Stimulated activated CD4-positive, alpha-beta T cell treated with anti-CD3 and anti-CD28 coated beads, Interleukin-15, amount 100 ng/mL, for 24 hours (primary cell): ENCODE results near the gene MBTPS2.
"Not testable (repeated sequence)": the region's sequence is repeated elsewhere in the genome, so short reads cannot be mapped to it uniquely, and the experiment has no call there.

Experiments used
- DNase-seq: peaks from one replicate; pipeline ENCODE4 v3.0.0-alpha.2; 2020

MBTPS2 gene

GRCh38 chrX:21863241-21863640, 23.8 kb downstream of the MBTPS2 start:
- no peak for DNase-seq

DNA sequence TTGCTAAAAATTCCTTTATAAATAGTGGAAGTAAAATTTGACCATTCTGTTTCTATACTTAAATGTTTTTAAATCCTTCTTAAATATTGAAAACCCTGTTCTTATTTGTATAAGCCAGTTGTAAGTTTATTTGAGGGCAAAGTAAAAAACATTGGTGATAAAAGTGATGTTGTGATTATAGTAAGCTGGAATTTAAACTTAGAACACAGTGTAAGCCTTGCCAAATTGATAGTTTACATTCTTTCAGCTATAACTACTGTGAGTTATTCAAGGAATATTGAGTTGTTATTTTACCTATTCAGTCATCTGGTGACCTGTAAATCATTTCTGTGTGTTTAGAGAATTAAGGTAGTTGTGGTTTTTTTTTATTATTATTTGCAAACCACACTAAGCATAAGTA, 26.0 kb downstream of the MBTPS2 start:
- no peak for DNase-seq

DNA sequence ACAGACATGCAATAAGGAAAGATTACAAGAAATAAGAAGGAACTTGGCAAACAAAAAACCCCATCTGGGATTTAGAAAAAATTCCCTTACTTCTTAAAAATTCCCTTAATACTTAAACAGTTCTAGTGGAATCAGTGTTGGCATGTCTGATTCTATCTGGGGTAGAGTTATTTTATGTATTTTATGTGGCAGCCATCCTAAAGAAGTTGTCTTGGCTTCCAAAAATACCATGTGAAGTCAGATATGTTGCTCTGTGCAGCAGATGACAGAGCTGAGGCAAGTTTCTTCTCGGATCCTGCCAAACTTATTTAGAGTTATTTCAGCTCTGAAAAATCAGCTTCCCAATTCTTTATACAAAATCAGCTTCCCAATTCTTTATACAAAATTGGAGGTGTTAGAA, 31.1 kb downstream of the MBTPS2 start:
- no peak for DNase-seq

DNA sequence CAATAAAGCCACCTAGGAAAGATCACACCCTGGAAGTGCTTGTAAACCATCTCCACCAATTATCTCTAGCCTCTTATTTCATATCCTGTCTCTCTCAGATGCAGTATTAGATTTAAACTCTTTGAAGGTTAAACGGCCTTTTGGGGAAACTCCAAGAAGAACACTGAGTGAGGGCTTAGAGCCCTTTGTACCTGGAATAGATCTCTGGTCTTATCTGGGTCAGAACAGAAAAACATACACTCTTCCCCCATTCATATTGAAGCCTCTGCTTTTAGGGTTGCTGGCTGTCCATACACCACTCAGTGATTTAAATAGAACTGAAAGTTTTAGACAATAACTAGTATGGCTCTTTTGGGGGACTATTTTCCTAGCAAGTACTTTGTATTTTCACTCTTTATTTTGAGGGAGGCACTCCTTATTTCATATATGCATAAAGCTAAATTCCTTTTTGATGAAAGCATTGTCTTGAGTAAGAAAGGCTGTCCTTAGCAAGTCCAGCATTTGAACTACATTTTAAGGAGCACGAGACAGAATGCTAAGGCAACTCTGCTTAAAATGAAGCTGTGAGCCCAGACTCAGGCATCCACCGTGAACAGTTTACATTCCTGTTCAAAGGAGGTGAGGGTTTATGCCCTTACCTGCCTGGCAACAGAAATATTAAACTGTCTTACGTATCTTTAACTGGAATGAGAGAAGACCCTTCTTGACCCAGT, 33.8 kb downstream of the MBTPS2 start:
- DNase-seq: no peak

DNA sequence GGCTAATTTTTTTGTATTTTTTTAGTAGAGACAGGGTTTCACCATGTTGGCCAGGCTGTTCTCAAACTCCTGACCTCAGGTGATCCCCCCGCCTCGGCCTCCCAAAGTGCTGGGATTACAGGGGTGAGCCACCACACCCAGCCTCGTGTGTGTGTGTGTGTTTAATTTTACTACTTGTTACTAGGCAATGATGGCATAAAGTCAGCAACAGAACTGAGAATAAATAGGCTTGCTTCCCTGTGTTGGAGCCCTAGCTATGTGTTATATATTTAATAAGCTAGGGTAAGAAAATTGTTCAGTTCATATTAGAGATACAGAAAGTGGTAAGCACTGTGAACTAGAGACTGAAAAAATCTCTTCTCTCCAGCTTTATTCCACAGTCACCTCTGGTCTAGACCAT, 34.8 kb downstream of the MBTPS2 start:
- not testable (repeated sequence) for DNase-seq

- no peak for DNase-seq
These were observed 35.6 kb downstream of the MBTPS2 start for GRCh38 chrX:21875013-21875412.

GRCh38 chrX:21881881-21882574, 42.6 kb downstream of the MBTPS2 start:
- no peak for DNase-seq

DNA sequence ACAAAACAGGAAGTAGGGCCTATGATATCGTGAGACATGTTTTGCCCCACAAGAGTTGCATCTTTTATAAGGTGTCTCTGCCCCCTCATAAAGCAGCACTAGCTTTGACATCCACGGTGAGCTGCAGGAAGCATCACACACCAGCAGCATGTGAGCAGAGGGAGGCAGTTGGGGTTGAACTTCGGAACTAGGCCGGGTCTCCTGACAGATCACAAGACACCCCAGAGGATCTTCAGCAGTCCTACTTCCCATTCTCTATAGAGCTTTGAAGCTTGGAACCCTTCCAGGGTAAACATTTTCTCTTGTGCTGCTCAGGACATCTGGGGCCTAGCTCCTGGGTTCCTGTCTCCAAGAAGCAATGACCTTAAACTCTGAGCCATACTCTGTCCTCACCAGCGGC, 43.8 kb downstream of the MBTPS2 start:
- DNase-seq: no peak

GRCh38 chrX:21885568-21885967, 46.2 kb downstream of the MBTPS2 start:
- no peak for DNase-seq

DNA sequence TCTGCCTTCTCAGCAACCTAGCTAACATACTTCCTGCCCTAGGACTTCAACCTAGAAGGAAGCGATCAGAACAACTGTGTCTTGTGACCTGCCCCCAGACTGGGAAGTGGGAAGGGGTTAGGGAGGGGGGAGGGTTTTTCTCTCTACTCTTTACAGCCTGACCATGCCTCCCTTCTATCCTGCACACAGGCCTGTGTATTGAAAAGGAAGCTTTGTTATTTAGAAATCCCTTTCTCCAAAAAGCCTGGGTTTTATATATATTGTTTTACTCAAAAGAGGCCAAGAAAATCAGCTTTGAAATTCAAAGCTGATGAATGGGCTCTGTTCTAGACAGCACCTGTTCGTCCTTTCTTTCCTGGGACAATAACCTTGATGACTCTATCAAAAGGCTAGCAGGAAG, 65.9 kb downstream of the MBTPS2 start:
- no peak for DNase-seq

DNA sequence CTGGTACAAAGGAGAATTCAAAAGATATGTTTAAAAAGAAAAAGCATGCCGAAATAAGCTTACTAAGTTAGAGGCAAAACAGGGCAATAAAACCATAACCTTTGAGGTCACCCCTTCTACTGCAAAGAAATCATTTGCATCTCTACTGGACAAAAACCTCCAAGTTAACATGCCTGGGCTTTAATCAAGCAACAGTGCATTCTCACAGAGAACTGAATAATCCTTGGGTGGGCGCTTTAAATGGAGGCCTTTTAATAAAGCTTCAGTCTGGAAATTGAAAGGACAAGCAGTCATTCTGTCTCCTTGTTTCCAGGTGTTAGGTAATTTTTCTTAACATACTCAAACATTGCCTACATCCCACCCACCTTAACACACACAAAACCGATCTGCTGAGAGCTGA, 66.5 kb downstream of the MBTPS2 start:
- no peak for DNase-seq

DNA sequence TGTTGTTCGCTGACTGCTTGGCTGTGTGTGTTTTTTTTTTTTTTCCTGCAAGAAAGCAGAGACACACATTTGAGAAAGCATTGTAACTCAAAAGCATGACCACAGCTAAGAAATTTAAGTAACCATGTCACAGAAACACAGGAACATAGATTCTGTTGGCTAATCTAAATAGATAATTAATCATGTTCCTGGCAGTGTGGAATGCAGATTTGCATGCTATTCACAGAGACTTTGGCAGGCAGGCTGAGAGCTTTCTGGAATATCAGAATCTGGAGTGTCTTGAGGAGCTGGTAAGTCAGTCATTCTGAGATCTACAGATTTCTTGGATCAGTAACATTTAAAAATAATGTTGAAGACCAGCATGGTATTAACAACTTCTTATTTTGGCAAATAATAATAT, 67.8 kb downstream of the MBTPS2 start:
- DNase-seq: no peak

- DNase-seq: no peak
These were observed 72.1 kb downstream of the MBTPS2 start for GRCh38 chrX:21911481-21911880.

DNA sequence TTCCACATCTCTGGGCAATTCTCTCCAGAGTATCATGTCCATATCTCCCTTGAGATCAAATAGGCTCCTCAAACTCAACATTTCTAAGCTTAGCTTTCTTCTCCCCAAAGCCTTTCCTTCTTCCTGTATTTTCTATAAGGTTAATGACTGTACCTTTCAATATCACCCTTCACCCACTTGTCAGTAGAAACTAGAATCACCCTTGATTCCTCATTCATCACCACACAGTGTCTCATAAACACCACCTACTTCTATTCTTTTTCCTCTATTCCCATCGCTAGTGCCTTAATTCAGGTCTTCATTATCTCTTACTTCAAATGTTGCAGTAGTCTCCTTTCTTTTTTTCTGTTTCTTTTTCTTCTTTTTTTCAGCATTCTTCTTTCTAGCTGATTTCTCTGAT, 72.8 kb downstream of the MBTPS2 start:
- no peak for DNase-seq

- no peak for DNase-seq
These were observed 73.6 kb downstream of the MBTPS2 start for GRCh38 chrX:21912989-21913388.

GRCh38 chrX:21926116-21926515, 86.7 kb downstream of the MBTPS2 start:
- DNase-seq: no peak

- no peak for DNase-seq
These were observed 87.3 kb downstream of the MBTPS2 start for GRCh38 chrX:21926527-21927278.

DNA sequence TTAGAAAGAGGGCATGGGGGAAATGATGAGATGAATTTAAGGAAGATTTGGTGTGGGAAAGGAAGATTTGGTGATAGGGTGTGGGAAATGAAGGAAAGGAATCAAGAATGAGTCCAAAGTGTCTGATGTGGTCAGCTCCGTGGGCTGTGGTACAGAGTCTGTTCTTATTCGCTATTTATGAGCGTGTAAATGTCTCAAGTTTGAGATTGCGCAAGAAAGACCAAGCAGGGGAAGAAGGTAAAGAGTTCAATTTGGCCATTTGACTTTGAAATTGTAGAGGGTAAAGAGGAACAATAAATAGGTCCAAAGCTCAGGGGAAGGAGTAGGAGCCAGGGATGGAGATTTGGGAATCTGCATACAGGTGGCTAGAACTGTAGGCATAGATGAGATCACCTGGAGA, 89.8 kb downstream of the MBTPS2 start:
- DNase-seq: no peak

- DNase-seq: no peak
These were observed 91.6 kb downstream of the MBTPS2 start for GRCh38 chrX:21930986-21931385.

- no peak for DNase-seq
These were observed 93.0 kb downstream of the MBTPS2 start for GRCh38 chrX:21932292-21933002.

DNA sequence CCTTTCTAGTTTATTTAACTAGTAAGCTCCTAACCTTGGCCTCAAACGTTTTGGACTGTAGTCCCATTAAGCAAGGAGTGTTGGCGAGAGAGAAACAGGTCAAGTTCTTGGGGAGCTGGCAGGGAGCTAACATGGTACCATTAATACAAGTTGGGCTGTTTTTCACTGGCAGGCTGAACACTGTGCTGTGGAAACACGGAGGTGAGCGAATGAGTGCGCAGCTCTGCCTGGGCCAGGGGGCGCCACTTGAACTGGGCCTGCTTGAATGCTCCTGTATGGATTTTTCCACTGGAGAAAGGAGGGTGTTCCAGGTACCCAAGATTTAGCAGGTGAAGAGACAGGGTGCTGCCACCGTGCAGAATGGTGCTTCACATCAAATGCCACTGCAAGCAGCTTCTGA, 93.7 kb downstream of the MBTPS2 start:
- no peak for DNase-seq

DNA sequence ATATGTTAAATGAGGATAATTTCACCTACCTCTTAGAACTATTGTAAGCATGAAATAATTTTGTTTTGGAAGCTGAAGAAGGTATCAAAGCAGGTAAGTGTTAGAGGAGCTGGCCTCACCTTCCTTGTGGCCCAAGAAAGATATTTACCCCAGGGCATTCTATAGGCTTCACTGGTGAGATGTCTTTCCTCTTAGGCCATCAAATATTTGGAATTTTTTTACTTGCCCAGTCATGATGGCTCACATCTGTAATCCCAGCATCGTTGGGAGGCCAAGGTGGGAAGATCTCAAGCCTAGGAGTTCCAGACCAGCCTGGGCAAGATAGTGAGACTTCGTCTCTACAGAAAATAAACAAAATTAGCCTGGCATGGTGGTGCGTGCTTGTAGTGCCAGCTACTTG, 95.0 kb downstream of the MBTPS2 start:
- DNase-seq: no peak
